Measurements from ENCODE around the gene MTMR8. TPM values are rescaled to one million over a fixed set of nuclear protein-coding genes. Genes with fewer than 3 reads are reported as not detected.

MTMR8 gene
- total RNA-seq, 1 donor from 2014 or later: 2.7 TPM

Other genes with a start within 250 kb of the MTMR8 start
- 6.2 and 6.5 TPM in 2 replicates for gene AMER1, start 189.7 kb downstream of the MTMR8 start, total RNA-seq
- not detected in 2 replicates for gene ASB12, start 164.8 kb downstream of the MTMR8 start, total RNA-seq

Measured in activated CD4-positive, alpha-beta T cell treated with anti-CD3 and anti-CD28 coated beads, Interleukin-2, amount 10 ng/mL, durations not matched to agents 24 days and 14 days (primary cell).